HEK293 (cell line): ENCODE results near the gene CAMKMT.

Source experiments
- CTCF ChIA-PET: fragments of 350-600 bp; formaldehyde crosslinking; extraction: SDS; loops from one replicate; lab custom pipeline; 2021; ENCODE audit warnings: antibody characterized with exemption; lab: Yijun Ruan, JAX
- POLR2A ChIA-PET: fragments of 300-600 bp; formaldehyde crosslinking; extraction: SDS; loops from one replicate; lab custom pipeline; 2020; ENCODE audit warnings: antibody characterized with exemption, inconsistent platforms; lab: Yijun Ruan, JAX
- H3K27ac ChIP-seq: fragments of 200-500 bp; sonication (Bioruptor generic); 2 replicates; pipeline ENCODE4 v1.5.1; 2014; ENCODE audit warnings: low read depth, low read length, control low read depth, inconsistent platforms; ENCODE audit errors: extremely low read depth
- H3K36me3 ChIP-seq, 2 experiments: fragments of 200-500 bp in 1 of 2; sonication (Bioruptor generic) in 1 of 2; 1 replicate in 1 of 2; 2 replicates in 1 of 2; pipeline ENCODE4 v1.5.1; 2014 to 2017; ENCODE audit warnings: inconsistent platforms in 2 of 2, low read length in 2 of 2; ENCODE audit not compliant: control insufficient read depth in 2 of 2, insufficient read depth in 1 of 2
- H3K4me1 ChIP-seq: fragments of 200-500 bp; sonication (Bioruptor generic); 2 replicates; pipeline ENCODE4 v1.5.1; 2014; ENCODE audit warnings: mild to moderate bottlenecking, low read length, inconsistent platforms; ENCODE audit not compliant: control insufficient read depth, insufficient read depth
- H3K4me3 ChIP-seq: 2 replicates; pipeline ENCODE4 v1.5.1; 2011; ENCODE audit warnings: low read depth, mild to moderate bottlenecking, control low read depth, low read length, moderate library complexity
- H3K9me3 ChIP-seq: fragments of 200-500 bp; sonication (Bioruptor generic); 2 replicates; pipeline ENCODE4 v1.5.1; 2014; ENCODE audit warnings: low read depth, low read length, inconsistent platforms; ENCODE audit not compliant: control insufficient read depth, insufficient read depth
- GFI1B ChIP-seq: fragments of 450-650 bp; formaldehyde crosslinking; IDR thresholded peaks from 2 replicates; pipeline ENCODE4 v1.5.1; 2016; ENCODE audit warnings: missing biosample characterization, missing genetic modification characterization
- GLI4 ChIP-seq: fragments of 450-650 bp; formaldehyde crosslinking; IDR thresholded peaks from 2 replicates; pipeline ENCODE4 v1.5.1; 2016; ENCODE audit warnings: missing biosample characterization, missing genetic modification characterization
- HOXA7 ChIP-seq: sonication (generic); formaldehyde crosslinking; IDR thresholded peaks from 2 replicates; pipeline ENCODE4 v1.8.1; 2022; ENCODE audit warnings: missing genetic modification reagents, borderline replicate concordance
- PRDM2 ChIP-seq: fragments of 450-650 bp; formaldehyde crosslinking; IDR thresholded peaks from 2 replicates; pipeline ENCODE4 v1.5.1; 2016; ENCODE audit warnings: missing biosample characterization, missing genetic modification characterization, borderline replicate concordance
- REST ChIP-seq: fragments of 450-650 bp; formaldehyde crosslinking; IDR thresholded peaks from 2 replicates; pipeline ENCODE4 v1.5.1; 2016; ENCODE audit warnings: missing biosample characterization, missing genetic modification characterization
- ZFP41 ChIP-seq: fragments of 450-650 bp; formaldehyde crosslinking; IDR thresholded peaks from 2 replicates; pipeline ENCODE4 v1.5.1; 2016; ENCODE audit warnings: missing biosample characterization, missing genetic modification characterization, borderline replicate concordance
- ZNF174 ChIP-seq: fragments of 450-650 bp; formaldehyde crosslinking; IDR thresholded peaks from 2 replicates; pipeline ENCODE4 v1.5.0; 2017; ENCODE audit warnings: missing biosample characterization, mild to moderate bottlenecking, missing genetic modification characterization
- ZNF239 ChIP-seq: fragments of 450-650 bp; formaldehyde crosslinking; IDR thresholded peaks from 2 replicates; pipeline ENCODE4 v1.5.1; 2016; ENCODE audit warnings: missing biosample characterization, missing genetic modification characterization
- ZNF248 ChIP-seq: fragments of 450-650 bp; formaldehyde crosslinking; IDR thresholded peaks from 2 replicates; pipeline ENCODE4 v1.5.1; 2017; ENCODE audit warnings: missing biosample characterization, missing genetic modification characterization
- ZNF529 ChIP-seq: fragments of 450-650 bp; formaldehyde crosslinking; IDR thresholded peaks from 2 replicates; pipeline ENCODE4 v1.5.1; 2017; ENCODE audit warnings: missing genetic modification characterization, missing biosample characterization; ENCODE audit not compliant: insufficient replicate concordance
- ZNF623 ChIP-seq: fragments of 450-650 bp; formaldehyde crosslinking; IDR thresholded peaks from 2 replicates; pipeline ENCODE4 v1.5.1; 2016; ENCODE audit warnings: missing biosample characterization, missing genetic modification characterization
- ZNF626 ChIP-seq: fragments of 450-650 bp; sonication (Bioruptor Pico); formaldehyde crosslinking; IDR thresholded peaks from 2 replicates; pipeline ENCODE4 v1.5.1; 2018; ENCODE audit warnings: missing biosample characterization, missing genetic modification characterization, inconsistent platforms
- ZNF654 ChIP-seq: fragments of 450-650 bp; formaldehyde crosslinking; IDR thresholded peaks from 2 replicates; pipeline ENCODE4 v1.5.1; 2016; ENCODE audit warnings: low read depth, missing biosample characterization, missing genetic modification characterization
- ZNF707 ChIP-seq: fragments of 450-650 bp; formaldehyde crosslinking; IDR thresholded peaks from 2 replicates; pipeline ENCODE4 v1.5.1; 2016; ENCODE audit warnings: missing biosample characterization, missing genetic modification characterization
- ZNF776 ChIP-seq: fragments of 450-650 bp; formaldehyde crosslinking; IDR thresholded peaks from 2 replicates; pipeline ENCODE4 v1.5.0; 2017; ENCODE audit warnings: missing biosample characterization, missing genetic modification characterization, borderline replicate concordance
- ZNF830 ChIP-seq: fragments of 450-650 bp; IDR thresholded peaks from 2 replicates; pipeline ENCODE4 v1.5.0; 2018; ENCODE audit warnings: missing biosample characterization, missing genetic modification characterization, low read depth, mild to moderate bottlenecking, moderate library complexity
- ZXDB ChIP-seq: fragments of 450-650 bp; formaldehyde crosslinking; IDR thresholded peaks from 2 replicates; pipeline ENCODE4 v1.5.1; 2016; ENCODE audit warnings: missing biosample characterization, missing genetic modification characterization
- TF ChIP-seq, protein P1 (sequence below): fragments of 450-650 bp; formaldehyde crosslinking; IDR thresholded peaks from 2 replicates; pipeline ENCODE4 v1.5.1; 2016; ENCODE audit warnings: missing biosample characterization, missing genetic modification characterization, borderline replicate concordance
- TF ChIP-seq, protein P2 (sequence below): fragments of 450-650 bp; formaldehyde crosslinking; IDR thresholded peaks from 2 replicates; pipeline ENCODE4 v1.5.1; 2016; ENCODE audit warnings: missing biosample characterization, missing genetic modification characterization

The CAMKMT gene

DNA sequence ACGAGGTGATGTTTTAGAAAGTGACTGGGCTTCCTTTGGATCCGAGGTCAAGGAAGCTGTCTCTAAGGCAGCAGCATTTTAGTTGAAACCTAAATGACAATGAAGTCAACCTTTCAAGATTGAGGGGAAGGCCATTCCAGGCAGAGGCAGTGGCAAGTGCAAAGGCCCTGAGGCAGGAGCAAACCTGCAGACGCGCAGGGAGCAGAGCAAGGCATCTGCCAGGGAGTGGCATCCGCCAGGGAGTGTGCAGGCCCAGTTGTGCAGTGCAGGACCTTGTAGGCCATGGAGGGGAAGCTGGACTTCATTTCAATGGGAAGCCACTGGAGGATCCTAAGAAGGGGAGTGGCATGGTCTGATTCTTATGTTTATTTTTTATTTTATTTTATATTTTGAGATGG, 425.1 kb downstream of the CAMKMT start:
- no peak for TF ChIP-seq ZNF529
- TF ChIP-seq ZNF623, result peak; percentile 83
- TF ChIP-seq, all 188 proteins: peak for 1
- Histone ChIP-seq H3K4me1 (no peaks in the 10 kb centered on the region), H3K27ac (no peak overlapping the region), H3K36me3 (no peaks in the 10 kb centered on the region), H3K9me3 (no peaks in the 10 kb centered on the region), H3K4me3 (no peak overlapping the region)
- ChIA-PET POLR2A (no interaction called here), CTCF (interaction anchor here (0.6 to 1.1 kb wide), 2 partner anchors 32 to 307 kb away, joined by 3 read pairs; no protein-coding TSS in a partner anchor)

GRCh38 chr2:44787663-44788062, 425.9 kb downstream of the CAMKMT start:
- H3K36me3 ChIP-seq, result no peaks in the 10 kb centered on the region
- no peak overlapping the region for H3K4me3 ChIP-seq
- POLR2A ChIA-PET, result no interaction called here
- no peaks in the 10 kb centered on the region for H3K9me3 ChIP-seq
- H3K27ac ChIP-seq, result no peak overlapping the region
- CTCF ChIA-PET, result interaction anchor here (0.7 to 1.1 kb wide), 2 partner anchors 308 to 592 kb away, joined by 3 read pairs; no protein-coding TSS in a partner anchor
- no peaks in the 10 kb centered on the region for H3K4me1 ChIP-seq
- TF ChIP-seq HOXA7 (CRISPR knock-in tag) (no peak), ZXDB (tag by site-specific recombination) (no peak), ZNF830 (tag by site-specific recombination) (no peak), ZNF174 (no peak), ZNF248 (tag by site-specific recombination) (no peak), GFI1B (no peak)
- TF ChIP-seq, protein P1, sequence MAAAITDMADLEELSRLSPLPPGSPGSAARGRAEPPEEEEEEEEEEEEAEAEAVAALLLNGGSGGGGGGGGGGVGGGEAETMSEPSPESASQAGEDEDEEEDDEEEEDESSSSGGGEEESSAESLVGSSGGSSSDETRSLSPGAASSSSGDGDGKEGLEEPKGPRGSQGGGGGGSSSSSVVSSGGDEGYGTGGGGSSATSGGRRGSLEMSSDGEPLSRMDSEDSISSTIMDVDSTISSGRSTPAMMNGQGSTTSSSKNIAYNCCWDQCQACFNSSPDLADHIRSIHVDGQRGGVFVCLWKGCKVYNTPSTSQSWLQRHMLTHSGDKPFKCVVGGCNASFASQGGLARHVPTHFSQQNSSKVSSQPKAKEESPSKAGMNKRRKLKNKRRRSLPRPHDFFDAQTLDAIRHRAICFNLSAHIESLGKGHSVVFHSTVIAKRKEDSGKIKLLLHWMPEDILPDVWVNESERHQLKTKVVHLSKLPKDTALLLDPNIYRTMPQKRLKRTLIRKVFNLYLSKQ (tag by site-specific recombination), result no peak
- TF ChIP-seq, all 188 proteins: peak for 0

DNA sequence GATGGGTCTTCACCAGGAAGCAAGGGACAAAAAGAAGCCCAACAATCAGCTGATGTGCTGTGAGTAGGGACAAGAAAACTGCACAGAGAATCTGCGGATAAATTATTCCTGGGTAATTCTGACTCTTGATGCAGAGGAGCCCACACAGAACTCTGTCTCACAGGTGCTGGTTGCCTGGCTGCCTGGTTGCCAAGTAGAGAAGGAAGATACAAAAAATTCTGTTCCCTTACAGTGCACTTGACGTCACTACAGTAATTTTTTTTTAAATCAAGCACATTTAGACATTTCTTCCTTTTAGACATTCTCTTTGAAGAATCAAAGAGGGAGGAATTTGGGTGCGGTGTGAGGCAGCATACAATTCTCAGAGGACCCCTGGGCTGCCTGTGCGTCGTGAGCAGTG, 427.7 kb downstream of the CAMKMT start:
- no peak overlapping the region for H3K27ac ChIP-seq
- CTCF ChIA-PET, result no interaction called here
- POLR2A ChIA-PET, result no interaction called here
- H3K9me3 ChIP-seq, result no peaks in the 10 kb centered on the region
- H3K4me1 ChIP-seq, result no peaks in the 10 kb centered on the region
- no peaks in the 10 kb centered on the region for H3K36me3 ChIP-seq
- no peak overlapping the region for H3K4me3 ChIP-seq
- TF ChIP-seq ZNF776 (tag by site-specific recombination) (no peak), PRDM2 (tag by site-specific recombination) (no peak), GLI4 (tag by site-specific recombination) (no peak), ZNF707 (tag by site-specific recombination) (no peak), ZNF239 (no peak), ZFP41 (tag by site-specific recombination) (no peak), REST (tag by site-specific recombination) (no peak), ZNF626 (tag by site-specific recombination) (no peak), ZNF654 (tag by site-specific recombination) (no peak)
- TF ChIP-seq, protein P2, sequence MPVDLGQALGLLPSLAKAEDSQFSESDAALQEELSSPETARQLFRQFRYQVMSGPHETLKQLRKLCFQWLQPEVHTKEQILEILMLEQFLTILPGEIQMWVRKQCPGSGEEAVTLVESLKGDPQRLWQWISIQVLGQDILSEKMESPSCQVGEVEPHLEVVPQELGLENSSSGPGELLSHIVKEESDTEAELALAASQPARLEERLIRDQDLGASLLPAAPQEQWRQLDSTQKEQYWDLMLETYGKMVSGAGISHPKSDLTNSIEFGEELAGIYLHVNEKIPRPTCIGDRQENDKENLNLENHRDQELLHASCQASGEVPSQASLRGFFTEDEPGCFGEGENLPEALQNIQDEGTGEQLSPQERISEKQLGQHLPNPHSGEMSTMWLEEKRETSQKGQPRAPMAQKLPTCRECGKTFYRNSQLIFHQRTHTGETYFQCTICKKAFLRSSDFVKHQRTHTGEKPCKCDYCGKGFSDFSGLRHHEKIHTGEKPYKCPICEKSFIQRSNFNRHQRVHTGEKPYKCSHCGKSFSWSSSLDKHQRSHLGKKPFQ (tag by site-specific recombination), result no peak
